ENCODE measurements around the gene BAIAP3. TPM values are rescaled to one million over a fixed set of nuclear protein-coding genes. Genes with fewer than 3 reads are reported as not detected.

The BAIAP3 gene
- total RNA-seq, 4 donors from 2014 or later = 1.5 to 5.4 (median 2.4) TPM

DNA sequence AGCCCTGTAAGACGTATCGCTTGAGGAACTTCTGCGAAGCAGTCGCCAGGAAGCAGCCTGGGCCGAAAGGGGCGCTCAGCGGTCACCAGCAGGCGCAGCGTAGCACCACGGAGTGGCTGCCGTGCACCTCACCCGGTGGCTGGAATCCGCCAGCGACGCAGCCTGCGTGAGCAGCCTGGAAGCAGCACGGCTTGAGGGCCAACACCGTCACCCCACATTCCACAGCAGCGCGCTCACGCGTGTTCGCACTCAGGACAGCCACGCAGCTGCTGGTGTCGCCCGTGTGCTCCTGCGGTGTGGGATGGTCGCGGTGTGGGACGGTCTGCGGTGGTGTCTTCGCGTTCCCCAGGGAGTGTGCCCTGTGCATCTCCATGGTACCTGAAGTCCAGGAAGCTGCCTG lies 14.4 kb upstream of the BAIAP3 start:
- DNase-seq (ENCODE audit: low spot score in 2 of 2) = no peak
- WGBS, 2 donors = 89 to 92% methylated on average over 33 of the region's 33 CpGs
- no peak overlapping the region for H3K4me3 ChIP-seq (ENCODE audit: low read depth, poor library complexity, severe bottlenecking)
- TF ChIP-seq POLR2A (IDR thresholded peaks at IDR 0.05) (no peak), CTCF (IDR thresholded peaks at IDR 0.05) (no peak)
- intact Hi-C loops (cut with DNase I; ENCODE audit: low total_unique reads) = no loop called here

GRCh38 chr16:1320097-1320496 lies 13.3 kb upstream of the BAIAP3 start:
- 80 to 86% methylated on average over 12 of the region's 12 CpGs for WGBS, 2 donors
- no peak for TF ChIP-seq CTCF (IDR thresholded peaks at IDR 0.05)
- TF ChIP-seq POLR2A (IDR thresholded peaks at IDR 0.05) = no peak
- DNase-seq (ENCODE audit: low spot score in 2 of 2) = no peak
- H3K4me3 ChIP-seq (ENCODE audit: low read depth, poor library complexity, severe bottlenecking) = no peak overlapping the region
- intact Hi-C loops (cut with DNase I; ENCODE audit: low total_unique reads) = no loop called here

- intact Hi-C loops (cut with DNase I; ENCODE audit: low total_unique reads) = no loop called here
- H3K4me3 ChIP-seq (ENCODE audit: low read depth, poor library complexity, severe bottlenecking) = no peak overlapping the region
- TF ChIP-seq POLR2A (IDR thresholded peaks at IDR 0.05) = no peak
- no peak for TF ChIP-seq CTCF (IDR thresholded peaks at IDR 0.05)
- DNase-seq (ENCODE audit: low spot score in 2 of 2) = no peak
- 86 to 89% methylated on average over 10 to 14 of the region's 22 CpGs for WGBS, 2 donors
Observed at GRCh38 chr16:1320658-1321240, 12.7 kb upstream of the BAIAP3 start.

DNA sequence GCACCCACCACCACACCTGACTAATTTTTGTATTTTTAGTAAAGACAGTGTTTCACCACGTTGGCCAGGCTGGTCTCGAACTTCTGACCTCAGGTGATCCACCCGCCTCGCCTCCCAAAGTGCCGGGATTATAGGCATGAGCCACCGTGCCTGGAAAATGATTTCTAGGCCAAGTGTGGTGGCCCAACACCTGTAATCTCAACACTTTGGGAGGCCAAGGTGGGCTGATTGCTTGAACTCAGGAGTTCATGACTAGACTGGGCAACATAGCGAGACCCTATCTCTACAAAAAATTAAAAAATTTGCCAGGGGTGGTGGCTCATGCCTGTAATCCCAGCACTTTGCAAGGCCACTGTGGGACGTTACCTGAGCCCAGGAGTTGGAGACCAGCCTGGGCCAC lies 11.0 kb upstream of the BAIAP3 start:
- TF ChIP-seq CTCF (IDR thresholded peaks at IDR 0.05) = no peak
- no peak for TF ChIP-seq POLR2A (IDR thresholded peaks at IDR 0.05)
- no peak overlapping the region for H3K4me3 ChIP-seq (ENCODE audit: low read depth, poor library complexity, severe bottlenecking)
- DNase-seq (ENCODE audit: low spot score in 2 of 2) = no peak
- WGBS, 2 donors = 91 to 98% methylated on average over 8 of the region's 8 CpGs
- intact Hi-C loops (cut with DNase I; ENCODE audit: low total_unique reads) = no loop called here

DNA sequence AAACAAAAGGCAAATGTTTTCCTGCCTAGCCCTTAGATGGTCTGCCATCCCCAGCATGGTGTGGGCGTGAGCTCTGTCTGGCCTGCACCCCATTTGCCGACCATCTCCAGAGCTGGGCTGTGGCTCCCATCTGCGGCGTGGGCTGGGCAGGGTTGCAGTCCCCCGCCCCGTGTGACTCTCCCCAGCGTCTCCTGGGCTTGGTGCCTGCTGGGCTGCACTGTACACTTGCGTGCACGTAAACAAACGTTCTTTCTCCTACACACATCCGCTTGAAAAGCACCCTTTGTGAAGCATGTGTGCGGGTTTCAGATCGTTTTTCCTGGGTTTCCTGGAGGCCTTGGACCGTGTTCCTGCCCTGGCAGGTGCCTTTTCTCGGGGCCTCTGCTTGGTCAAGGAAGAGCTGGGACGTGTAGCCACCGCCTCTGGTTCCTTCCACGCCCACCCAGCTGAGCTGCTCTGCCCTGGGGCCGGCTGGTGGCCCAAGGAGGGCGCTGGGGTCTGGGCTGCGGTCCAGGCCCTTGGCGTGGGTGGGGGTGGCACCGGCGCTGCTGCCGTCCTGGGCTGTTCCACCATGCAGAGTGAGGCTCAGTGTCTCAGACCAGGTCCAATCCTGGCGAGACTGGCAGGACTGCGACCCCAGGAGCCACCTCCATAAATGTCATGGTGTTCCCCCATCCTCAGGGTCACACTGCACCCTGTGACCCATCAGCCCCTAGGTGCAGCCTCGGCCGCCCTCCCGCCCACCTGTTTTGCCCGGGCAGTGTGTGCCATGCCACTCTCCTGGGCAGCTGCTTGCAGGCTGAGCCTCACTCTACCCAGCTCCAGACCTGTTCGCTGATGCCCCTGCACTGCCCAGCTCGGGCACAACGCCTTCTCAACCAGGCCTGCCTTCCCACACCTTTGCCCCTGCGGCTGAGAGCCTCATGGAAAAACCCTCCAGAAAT lies 9.9 kb upstream of the BAIAP3 start:
- H3K4me3 ChIP-seq (ENCODE audit: low read depth, poor library complexity, severe bottlenecking) = no peak overlapping the region
- TF ChIP-seq POLR2A (IDR thresholded peaks at IDR 0.05) (no peak), CTCF (IDR thresholded peaks at IDR 0.05) (no peak)
- DNase-seq (ENCODE audit: low spot score in 2 of 2) = no peak
- WGBS, 2 donors = 74 to 85% methylated on average over 27 to 31 of the region's 35 CpGs
- intact Hi-C loops (cut with DNase I; ENCODE audit: low total_unique reads) = no loop called here
